ENCODE results near the gene RYR1. TPM values are rescaled to one million over a fixed set of nuclear protein-coding genes. Genes with fewer than 3 reads are reported as not detected.
"Not testable (repeated sequence)": the region's sequence is repeated elsewhere in the genome, so short reads cannot be mapped to it uniquely, and the experiment has no call there.

RYR1 gene
- total RNA-seq, 2 experiments from 2014 or later = 0.20 to 1.2 TPM

GRCh38 chr19:38556521-38557174 lies 123.2 kb downstream of the RYR1 start:
- H3K36me3 Mint-ChIP-seq (ENCODE audit: low read depth) = no peaks in the 10 kb centered on the region
- peaks cover 8% of the 10 kb centered on the region for H3K27me3 Mint-ChIP-seq
- peaks cover 58% of the 10 kb centered on the region for H3K4me1 ChIP-seq (ENCODE audit: insufficient read depth, low read length)
- no peak overlapping the region for H3K4me3 Mint-ChIP-seq
- H3K27me3 ChIP-seq (ENCODE audit: control insufficient read depth in 1 of 2, insufficient read depth in 2 of 2, low read length in 2 of 2) = no peaks in the 10 kb centered on the region
- no peaks in the 10 kb centered on the region for H3K9me3 Mint-ChIP-seq
- no peaks in the 10 kb centered on the region for H3K36me3 ChIP-seq (ENCODE audit: insufficient read depth, low read length)
- peak in 3 of 14 experiments; percentile 32 to 53 (median 34) for DNase-seq
- H3K4me1 Mint-ChIP-seq (ENCODE audit: low read depth) = peaks cover 30% of the 10 kb centered on the region
- no peak overlapping the region for H3K27ac Mint-ChIP-seq
- ATAC-seq (ENCODE audit: poor library complexity) = peak; percentile 43
- H3K27ac ChIP-seq (ENCODE audit: low read depth in 1 of 2, low read length in 2 of 2) = no peak overlapping the region
- POLR2A ChIA-PET = interaction anchor here (0.7 kb wide), 1 partner anchor 154 kb away, joined by 3 read pairs; the partner anchor contains the start of gene FAM98C
- CTCF ChIA-PET = interaction anchor here (0.6 to 1.0 kb wide), 2 partner anchors 61 to 62 kb away, joined by 3 read pairs; partner anchors contain the start of genes EIF3K and MAP4K1
- TF ChIP-seq, protein P1, sequence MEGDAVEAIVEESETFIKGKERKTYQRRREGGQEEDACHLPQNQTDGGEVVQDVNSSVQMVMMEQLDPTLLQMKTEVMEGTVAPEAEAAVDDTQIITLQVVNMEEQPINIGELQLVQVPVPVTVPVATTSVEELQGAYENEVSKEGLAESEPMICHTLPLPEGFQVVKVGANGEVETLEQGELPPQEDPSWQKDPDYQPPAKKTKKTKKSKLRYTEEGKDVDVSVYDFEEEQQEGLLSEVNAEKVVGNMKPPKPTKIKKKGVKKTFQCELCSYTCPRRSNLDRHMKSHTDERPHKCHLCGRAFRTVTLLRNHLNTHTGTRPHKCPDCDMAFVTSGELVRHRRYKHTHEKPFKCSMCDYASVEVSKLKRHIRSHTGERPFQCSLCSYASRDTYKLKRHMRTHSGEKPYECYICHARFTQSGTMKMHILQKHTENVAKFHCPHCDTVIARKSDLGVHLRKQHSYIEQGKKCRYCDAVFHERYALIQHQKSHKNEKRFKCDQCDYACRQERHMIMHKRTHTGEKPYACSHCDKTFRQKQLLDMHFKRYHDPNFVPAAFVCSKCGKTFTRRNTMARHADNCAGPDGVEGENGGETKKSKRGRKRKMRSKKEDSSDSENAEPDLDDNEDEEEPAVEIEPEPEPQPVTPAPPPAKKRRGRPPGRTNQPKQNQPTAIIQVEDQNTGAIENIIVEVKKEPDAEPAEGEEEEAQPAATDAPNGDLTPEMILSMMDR (IDR thresholded peaks at IDR 0.05) = no peak
- H3K9me3 ChIP-seq (ENCODE audit: control insufficient read depth in 1 of 2, insufficient read depth in 1 of 2, low read length in 2 of 2) = peaks cover 0 to 5% of the 10 kb centered on the region in 2 experiments
- H3K4me3 ChIP-seq (ENCODE audit: low read length) = no peak overlapping the region
- intact Hi-C loops (cut with DNase I, micrococcal nuclease) = no loop called here

DNA sequence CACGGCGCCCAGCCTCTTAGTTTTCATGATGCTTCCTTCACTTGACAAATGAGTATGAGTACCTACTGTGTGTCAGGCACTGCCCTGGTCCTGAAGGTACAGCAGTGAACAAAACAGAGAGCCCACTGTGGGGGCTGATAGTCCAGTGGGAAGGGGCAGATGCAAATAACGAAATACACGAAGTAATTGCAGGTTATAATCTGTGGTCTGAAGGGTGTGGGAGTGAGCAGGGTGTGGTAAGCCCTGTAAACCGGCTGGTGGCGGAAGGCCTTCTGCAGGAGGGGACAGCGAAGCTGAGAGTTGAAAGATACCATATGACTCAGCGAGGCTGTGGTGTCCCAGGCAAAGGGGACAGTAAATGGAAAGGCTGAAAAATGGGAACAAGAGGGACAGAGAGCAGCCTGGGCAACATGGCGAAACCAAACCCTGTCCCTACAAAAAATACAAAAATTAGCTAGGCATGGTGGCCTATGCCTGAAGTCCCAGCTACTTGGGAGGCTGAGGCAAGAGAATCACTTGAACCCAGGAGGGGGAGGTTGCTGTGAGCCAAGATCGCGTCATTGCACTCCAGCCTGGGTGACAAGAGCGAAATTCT lies 123.8 kb downstream of the RYR1 start:
- Mint-ChIP-seq H3K27me3 (peaks cover 14% of the 10 kb centered on the region), H3K4me1 (ENCODE audit: low read depth) (peaks cover 36% of the 10 kb centered on the region), H3K36me3 (ENCODE audit: low read depth) (no peaks in the 10 kb centered on the region), H3K4me3 (peak overlapping the region; percentile 14), H3K9me3 (no peaks in the 10 kb centered on the region), H3K27ac (no peak overlapping the region)
- ChIA-PET POLR2A (interaction anchor here (0.7 to 0.8 kb wide), 3 partner anchors 61 to 154 kb away, joined by 3 read pairs; partner anchors contain the start of genes FAM98C and MAP4K1), CTCF (interaction anchor here (1.0 kb wide), 1 partner anchor 62 kb away, joined by 3 read pairs; the partner anchor contains the start of gene EIF3K)
- Histone ChIP-seq H3K4me3 (ENCODE audit: low read length) (no peak overlapping the region), H3K36me3 (ENCODE audit: insufficient read depth, low read length) (no peaks in the 10 kb centered on the region), H3K4me1 (ENCODE audit: insufficient read depth, low read length) (peaks cover 61% of the 10 kb centered on the region), H3K9me3 (ENCODE audit: control insufficient read depth in 1 of 2, insufficient read depth in 1 of 2, low read length in 2 of 2) (peaks cover 0 to 5% of the 10 kb centered on the region in 2 experiments), H3K27ac (ENCODE audit: low read depth in 1 of 2, low read length in 2 of 2) (no peak overlapping the region), H3K27me3 (ENCODE audit: control insufficient read depth in 1 of 2, insufficient read depth in 2 of 2, low read length in 2 of 2) (no peaks in the 10 kb centered on the region)
- ATAC-seq (ENCODE audit: poor library complexity) (peak; percentile 64), DNase-seq (peak in 7 of 14 experiments; percentile 11 to 67 (median 58))
- TF ChIP-seq, protein P1 (IDR thresholded peaks at IDR 0.05) = no peak
- intact Hi-C loops (cut with DNase I, micrococcal nuclease) = no loop called here

DNA sequence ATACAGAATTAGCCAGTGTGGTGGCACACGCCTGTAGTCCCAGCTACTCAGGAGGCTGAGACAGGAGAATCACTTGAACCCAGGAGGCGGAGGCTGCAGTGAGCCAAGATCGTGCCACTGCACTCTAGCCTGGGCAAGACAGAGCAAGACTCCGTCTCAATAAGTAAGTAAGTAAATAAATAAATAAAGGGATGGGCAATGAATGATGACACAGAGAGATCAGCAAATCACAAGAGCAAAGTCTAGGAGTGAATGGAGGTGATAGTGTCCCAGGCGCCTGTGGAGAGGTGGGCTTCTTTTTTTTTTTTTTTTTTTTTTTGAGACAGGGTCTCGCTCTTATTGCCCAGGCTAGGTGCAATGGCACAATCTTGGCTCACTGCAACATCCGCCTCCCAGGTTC lies 125.4 kb downstream of the RYR1 start:
- H3K4me3 Mint-ChIP-seq; H3K27ac ChIP-seq (ENCODE audit: low read depth in 1 of 2, low read length in 2 of 2); H3K36me3 Mint-ChIP-seq (ENCODE audit: low read depth); ATAC-seq (ENCODE audit: poor library complexity); H3K9me3 Mint-ChIP-seq; H3K27ac Mint-ChIP-seq; H3K4me3 ChIP-seq (ENCODE audit: low read length); H3K36me3 ChIP-seq (ENCODE audit: insufficient read depth, low read length); DNase-seq; H3K9me3 ChIP-seq (ENCODE audit: control insufficient read depth in 1 of 2, insufficient read depth in 1 of 2, low read length in 2 of 2); H3K27me3 ChIP-seq (ENCODE audit: control insufficient read depth in 1 of 2, insufficient read depth in 2 of 2, low read length in 2 of 2); CTCF ChIA-PET: not testable (repeated sequence)
- intact Hi-C loops (cut with DNase I, micrococcal nuclease) = loop anchor here in 1 of 2 experiments (1.0 kb wide), 1 partner anchor 15 kb away; no protein-coding TSS in a partner anchor
- POLR2A ChIA-PET = interaction anchor here (1.5 kb wide), 1 partner anchor 59 kb away, joined by 3 read pairs; the partner anchor contains the start of gene EIF3K
- H3K27me3 Mint-ChIP-seq = peaks cover 22% of the 10 kb centered on the region
- peaks cover 61% of the 10 kb centered on the region for H3K4me1 ChIP-seq (ENCODE audit: insufficient read depth, low read length)
- peaks cover 39% of the 10 kb centered on the region for H3K4me1 Mint-ChIP-seq (ENCODE audit: low read depth)

Measured in CD4-positive, alpha-beta T cell (primary cell).